HepG2 (cell line): ENCODE measurements around the gene NFIC. TPM values are rescaled to one million over a fixed set of nuclear protein-coding genes. Genes with fewer than 3 reads are reported as not detected.

ENCODE experiments used
- FOSL2 ChIP-seq: sonication (generic); formaldehyde crosslinking; IDR thresholded peaks from 2 replicates; pipeline ENCODE4 v1.4.0; 2020; ENCODE audit warnings: missing genetic modification reagents
- HINFP ChIP-seq: sonication (generic); formaldehyde crosslinking; IDR thresholded peaks from 2 replicates; pipeline ENCODE4 v1.4.0; 2020; ENCODE audit warnings: low read depth, mild to moderate bottlenecking, missing genetic modification reagents
- HOXA7 ChIP-seq: sonication (generic); formaldehyde crosslinking; IDR thresholded peaks from 2 replicates; pipeline ENCODE4 v1.8.1; 2022; ENCODE audit warnings: mild to moderate bottlenecking, missing genetic modification reagents, moderate library complexity
- IKZF1 ChIP-seq: fragments of 450-650 bp; IDR thresholded peaks from 2 replicates; pipeline ENCODE4 v1.7.1; 2016
- KAT8 ChIP-seq: IDR thresholded peaks from 2 replicates; pipeline ENCODE4 v1.6.1; 2016; ENCODE audit warnings: missing genetic modification reagents, missing compliant biosample characterization
- KLF12 ChIP-seq: sonication (generic); formaldehyde crosslinking; IDR thresholded peaks from 2 replicates; pipeline ENCODE4 v1.4.0; 2020; ENCODE audit warnings: missing genetic modification reagents, borderline replicate concordance
- MAF1 ChIP-seq: sonication (generic); formaldehyde crosslinking; IDR thresholded peaks from 2 replicates; pipeline ENCODE4 v1.5.0; 2020; ENCODE audit warnings: missing genetic modification reagents, borderline replicate concordance
- MYNN ChIP-seq: sonication (generic); formaldehyde crosslinking; IDR thresholded peaks from 2 replicates; pipeline ENCODE4 v1.4.0; 2020; ENCODE audit warnings: mild to moderate bottlenecking, low read depth, missing genetic modification reagents
- NBN ChIP-seq: fragments of 450-650 bp; conservative IDR thresholded peaks from 2 replicates; pipeline ENCODE4 v1.6.1; 2017
- PITX1 ChIP-seq: sonication (generic); formaldehyde crosslinking; IDR thresholded peaks from 2 replicates; pipeline ENCODE4 v1.5.1; 2020; ENCODE audit warnings: mild to moderate bottlenecking, missing genetic modification reagents
- RBFOX2 ChIP-seq: fragments of 200-400 bp; formaldehyde crosslinking; IDR thresholded peaks from 2 replicates; pipeline ENCODE4 v1.6.1; 2017; ENCODE audit warnings: low read depth, mild to moderate bottlenecking, low read length
- RNF2 ChIP-seq: fragments of 450-650 bp; conservative IDR thresholded peaks from 2 replicates; pipeline ENCODE4 v1.6.1; 2016; ENCODE audit warnings: low read depth
- RNF219 ChIP-seq: sonication (generic); formaldehyde crosslinking; IDR thresholded peaks from 2 replicates; pipeline ENCODE4 v1.5.0; 2020; ENCODE audit warnings: mild to moderate bottlenecking, missing genetic modification reagents
- SKIL ChIP-seq: sonication (generic); formaldehyde crosslinking; IDR thresholded peaks from 2 replicates; pipeline ENCODE4 v1.8.0; 2022; ENCODE audit warnings: missing genetic modification reagents, mild to moderate bottlenecking, moderate library complexity, borderline replicate concordance
- TBX3 ChIP-seq: fragments of 450-650 bp; IDR thresholded peaks from 2 replicates; pipeline ENCODE4 v1.6.1; 2017; ENCODE audit warnings: antibody characterized with exemption, mild to moderate bottlenecking, inconsistent platforms, borderline replicate concordance
- TCF7 ChIP-seq: sonication (generic); IDR thresholded peaks from 2 replicates; pipeline ENCODE4 v1.6.1; 2016; ENCODE audit warnings: antibody characterized with exemption, low read depth
- TEAD2 ChIP-seq: sonication (generic); formaldehyde crosslinking; IDR thresholded peaks from 2 replicates; pipeline ENCODE4 v1.9.0; 2021; ENCODE audit warnings: missing genetic modification reagents
- WIZ ChIP-seq: sonication (generic); formaldehyde crosslinking; IDR thresholded peaks from 2 replicates; pipeline ENCODE4 v1.5.1; 2020; ENCODE audit warnings: mild to moderate bottlenecking, missing genetic modification reagents
- ZFP37 ChIP-seq: sonication (generic); formaldehyde crosslinking; IDR thresholded peaks from 2 replicates; pipeline ENCODE4 v1.4.0; 2020; ENCODE audit warnings: missing genetic modification reagents, borderline replicate concordance
- ZNF138 ChIP-seq: sonication (generic); formaldehyde crosslinking; IDR thresholded peaks from 2 replicates; pipeline ENCODE4 v1.5.0; 2020; ENCODE audit warnings: mild to moderate bottlenecking, low read depth, missing genetic modification reagents
- ZNF251 ChIP-seq: sonication (generic); formaldehyde crosslinking; IDR thresholded peaks from 2 replicates; pipeline ENCODE4 v1.9.0; 2021; ENCODE audit warnings: mild to moderate bottlenecking, missing genetic modification reagents
- ZNF263 ChIP-seq: sonication (generic); formaldehyde crosslinking; IDR thresholded peaks from 2 replicates; pipeline ENCODE4 v1.4.0; 2020; ENCODE audit warnings: missing genetic modification reagents
- ZNF431 ChIP-seq: sonication (generic); formaldehyde crosslinking; IDR thresholded peaks from 2 replicates; pipeline ENCODE4 v1.9.0; 2022; ENCODE audit warnings: missing genetic modification reagents, low read depth, mild to moderate bottlenecking, borderline replicate concordance
- ZNF619 ChIP-seq: sonication (generic); formaldehyde crosslinking; IDR thresholded peaks from 2 replicates; pipeline ENCODE4 v1.4.0; 2020; ENCODE audit warnings: mild to moderate bottlenecking, missing genetic modification reagents
- ZNF7 ChIP-seq: IDR thresholded peaks from 2 replicates; pipeline ENCODE4 v1.6.1; 2016; ENCODE audit warnings: missing biosample characterization, missing genetic modification reagents
- polyA plus RNA-seq, 8 experiments: library from polyadenylated mRNA; depleted of rRNA in 3 of 8; stranded (reverse) in 7 of 8; unstranded in 1 of 8; fragments of >200 nt; fragmentation: Illumina TruSeq in 4 of 8; extraction: Trizol in 4 of 8; gene quantifications; 2 replicates each; pipeline versions ENCODE4 v1.2.1 to v1.2.3, GENCODE V29; 2011 to 2016; ENCODE audit warnings: low read depth in 4 of 8, missing spikeins in 1 of 8, mixed read lengths in 1 of 8; ENCODE audit not compliant: insufficient read depth in 1 of 8
- total RNA-seq, 5 experiments: library from RNA; depleted of rRNA; stranded (reverse); fragments of >200 nt; fragmentation: Illumina TruSeq; extraction: Trizol; gene quantifications; 2 replicates each; pipeline ENCODE4 v1.2.3, GENCODE V29; 2016; ENCODE audit warnings: low read depth in 1 of 5
- TF ChIP-seq, protein P1 (sequence below): IDR thresholded peaks from 2 replicates; pipeline ENCODE4 v1.6.1; 2016

Gene NFIC
- total and polyA plus RNA-seq, 2 of the 13 experiments (the other 11 are each of a cell fraction or from before 2014, with no cell fraction given) = 1.3 to 2.5 TPM

- TF ChIP-seq RNF219 (CRISPR knock-in tag) (no peak), ZNF263 (no peak), TEAD2 (CRISPR knock-in tag) (no peak), TBX3 (no peak), RNF2 (no peak), ZNF619 (CRISPR knock-in tag) (no peak), TCF7 (peak; percentile 80), KAT8 (CRISPR knock-in tag) (no peak), SKIL (CRISPR knock-in tag) (no peak), RBFOX2 (no peak), HINFP (no peak), IKZF1 (no peak), MYNN (no peak), ZNF251 (CRISPR knock-in tag) (no peak), KLF12 (CRISPR knock-in tag) (no peak), NBN (no peak), ZNF7 (no peak), ZNF138 (CRISPR knock-in tag) (no peak), MAF1 (CRISPR knock-in tag) (no peak), PITX1 (CRISPR knock-in tag) (0 out of 2 replicates have a peak, but pooled peaks have one; percentile 25), HOXA7 (CRISPR knock-in tag) (no peak), ZFP37 (CRISPR knock-in tag) (no peak), WIZ (CRISPR knock-in tag) (no peak), FOSL2 (peak; percentile 39), ZNF431 (CRISPR knock-in tag) (no peak)
- TF ChIP-seq, protein P1, sequence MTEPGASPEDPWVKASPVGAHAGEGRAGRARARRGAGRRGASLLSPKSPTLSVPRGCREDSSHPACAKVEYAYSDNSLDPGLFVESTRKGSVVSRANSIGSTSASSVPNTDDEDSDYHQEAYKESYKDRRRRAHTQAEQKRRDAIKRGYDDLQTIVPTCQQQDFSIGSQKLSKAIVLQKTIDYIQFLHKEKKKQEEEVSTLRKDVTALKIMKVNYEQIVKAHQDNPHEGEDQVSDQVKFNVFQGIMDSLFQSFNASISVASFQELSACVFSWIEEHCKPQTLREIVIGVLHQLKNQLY (CRISPR knock-in tag) = no peak
Observed at GRCh38 chr19:3507371-3508120, 141.2 kb downstream of the NFIC start (continued).
